Stimulated activated CD8-positive, alpha-beta memory T cell treated with anti-CD3 and anti-CD28 coated beads, Interleukin-15, amount 100 ng/mL, for 4 hours (primary cell): Measurements from ENCODE around the gene HABP2.

Experiments used
- DNase-seq, 2 donors: peaks; one replicate each; pipeline ENCODE4 v3.0.0-alpha.2; 2020; ENCODE audit warnings: low read depth in 2 of 2

The HABP2 gene

GRCh38 chr10:113552701-113553100 is at the start of gene HABP2:
Gene HABP2 (plus strand): TSS chr10:113553053. CDS start chr10:113553122, 69 bp downstream.
- no peak for DNase-seq

GRCh38 chr10:113503930-113504329 is 48.9 kb upstream of the HABP2 start:
- no peak for DNase-seq

- no peak for DNase-seq
Measured at GRCh38 chr10:113504423-113504822, 48.4 kb upstream of the HABP2 start.

DNA sequence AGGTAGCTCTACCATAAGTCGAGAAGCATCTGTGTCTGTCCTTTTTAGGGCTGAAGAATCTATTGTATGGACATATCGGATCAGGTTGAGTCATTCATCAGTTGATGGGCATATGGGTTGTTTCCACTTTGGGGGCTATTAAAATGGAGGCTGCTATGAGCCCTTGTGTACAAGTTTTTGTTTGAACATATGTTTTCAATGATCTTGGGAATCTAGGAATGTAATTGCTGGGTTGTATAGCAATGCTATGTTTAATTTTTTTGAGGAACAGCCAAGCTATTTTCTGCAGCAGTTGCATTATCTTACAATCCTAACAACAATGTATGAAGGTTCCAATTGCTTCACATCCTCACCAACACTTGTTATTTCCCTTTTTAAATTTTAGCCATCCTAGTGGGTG is 46.4 kb upstream of the HABP2 start:
- DNase-seq: no peak

DNA sequence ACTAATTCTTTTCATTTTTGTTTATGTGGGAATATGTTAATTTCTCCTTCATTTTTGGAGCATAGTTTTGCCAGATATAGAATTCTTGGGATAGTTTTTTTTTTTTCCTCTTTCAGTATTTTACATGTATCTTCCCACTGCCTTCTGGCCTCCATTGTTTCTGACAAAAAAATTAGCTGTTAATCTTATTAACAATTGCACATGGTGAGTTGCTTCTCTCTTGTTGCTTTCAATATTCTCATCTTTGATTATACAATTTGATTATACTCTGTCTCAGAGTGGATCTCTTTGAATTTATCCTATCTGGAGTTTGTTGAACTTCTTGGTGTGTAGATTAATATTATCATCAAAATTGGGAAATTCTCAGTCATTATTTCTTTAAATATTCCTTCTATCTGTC is 41.4 kb upstream of the HABP2 start:
- no peak for DNase-seq

DNA sequence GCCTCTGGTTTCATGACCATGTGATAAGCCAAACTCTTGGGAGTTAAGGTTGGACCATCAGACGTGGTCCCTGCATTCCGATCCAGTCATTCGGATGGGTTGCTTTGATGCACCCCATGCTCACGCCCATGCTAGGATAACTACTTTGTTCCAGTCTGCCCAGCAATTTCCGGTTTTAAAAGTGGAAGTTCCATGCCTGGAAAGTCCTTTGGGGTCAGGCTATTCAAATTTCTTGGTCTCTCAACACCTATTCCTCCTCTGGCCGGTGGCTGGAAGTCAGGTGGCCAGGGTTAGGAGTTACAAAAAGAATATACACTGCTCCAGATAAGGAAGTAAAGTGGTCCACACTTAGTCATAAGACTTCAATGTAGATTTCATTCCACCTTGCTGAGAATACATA is 37.7 kb upstream of the HABP2 start:
- DNase-seq: no peak

DNA sequence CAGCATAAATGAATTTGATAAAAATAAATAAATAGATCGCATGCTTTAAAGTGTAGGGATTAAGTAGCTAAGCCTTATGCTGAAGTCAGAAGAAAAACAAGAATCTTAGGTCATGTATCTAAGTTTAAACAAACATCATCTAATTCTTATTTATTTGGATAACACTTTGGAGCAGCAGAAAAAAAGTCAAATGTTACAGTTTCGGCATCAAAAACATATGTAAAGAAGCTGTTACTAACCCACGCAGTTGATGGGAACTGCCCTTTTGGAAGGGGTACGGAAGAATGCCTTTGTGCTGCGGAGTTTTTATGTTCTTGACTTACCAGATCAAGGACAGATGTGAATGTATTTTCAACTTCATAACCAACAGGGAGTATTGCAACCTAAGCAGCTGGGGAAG is 37.3 kb upstream of the HABP2 start:
- DNase-seq: no peak

DNA sequence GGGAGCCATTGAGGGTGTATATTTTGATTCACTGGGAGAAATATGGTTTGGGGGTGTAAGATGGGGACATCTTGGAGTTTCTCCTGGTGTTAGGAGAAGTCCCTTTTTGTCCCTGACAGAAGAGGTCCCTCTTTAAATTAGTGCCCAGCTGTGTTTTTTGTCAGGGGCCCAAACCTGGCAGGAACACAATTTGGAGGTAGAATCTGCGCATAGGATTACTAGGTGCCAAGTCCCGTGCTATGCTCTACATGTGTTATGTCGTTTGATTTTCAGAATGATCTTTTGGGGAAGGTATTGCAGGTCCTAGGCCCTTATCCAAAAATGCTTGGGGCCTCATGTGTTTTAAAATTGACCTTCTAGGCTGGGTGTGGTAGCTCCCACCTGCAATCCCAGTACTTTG is 36.8 kb upstream of the HABP2 start:
- DNase-seq: no peak

- no peak for DNase-seq
Measured at GRCh38 chr10:113517165-113517900, 35.5 kb upstream of the HABP2 start.

- DNase-seq: no peak
Measured at GRCh38 chr10:113517901-113518260, 35.0 kb upstream of the HABP2 start.

DNA sequence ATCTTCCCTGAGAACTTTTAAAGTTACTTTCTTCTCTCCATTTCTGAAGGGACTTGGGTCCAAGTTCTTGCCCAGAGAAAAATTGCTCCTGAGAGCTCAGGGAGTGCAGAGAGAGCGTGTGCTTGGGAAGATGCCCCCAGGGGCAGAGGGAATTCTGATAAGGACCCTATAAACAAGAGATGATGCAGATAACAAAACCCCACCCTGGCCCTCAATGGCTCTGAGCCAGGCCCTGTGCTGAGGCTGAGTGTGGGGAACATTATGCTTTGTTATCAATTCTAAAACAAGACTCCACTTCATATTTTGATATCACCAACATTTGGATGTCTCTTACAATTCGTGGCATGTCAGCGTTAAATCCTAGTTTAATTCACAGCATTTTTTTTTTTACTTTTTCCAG is 34.4 kb upstream of the HABP2 start:
- DNase-seq: no peak

GRCh38 chr10:113518816-113519591 is 33.8 kb upstream of the HABP2 start:
- DNase-seq: no peak

GRCh38 chr10:113519681-113520115 is 33.2 kb upstream of the HABP2 start:
- no peak for DNase-seq

GRCh38 chr10:113520261-113520660 is 32.6 kb upstream of the HABP2 start:
- DNase-seq: no peak

DNA sequence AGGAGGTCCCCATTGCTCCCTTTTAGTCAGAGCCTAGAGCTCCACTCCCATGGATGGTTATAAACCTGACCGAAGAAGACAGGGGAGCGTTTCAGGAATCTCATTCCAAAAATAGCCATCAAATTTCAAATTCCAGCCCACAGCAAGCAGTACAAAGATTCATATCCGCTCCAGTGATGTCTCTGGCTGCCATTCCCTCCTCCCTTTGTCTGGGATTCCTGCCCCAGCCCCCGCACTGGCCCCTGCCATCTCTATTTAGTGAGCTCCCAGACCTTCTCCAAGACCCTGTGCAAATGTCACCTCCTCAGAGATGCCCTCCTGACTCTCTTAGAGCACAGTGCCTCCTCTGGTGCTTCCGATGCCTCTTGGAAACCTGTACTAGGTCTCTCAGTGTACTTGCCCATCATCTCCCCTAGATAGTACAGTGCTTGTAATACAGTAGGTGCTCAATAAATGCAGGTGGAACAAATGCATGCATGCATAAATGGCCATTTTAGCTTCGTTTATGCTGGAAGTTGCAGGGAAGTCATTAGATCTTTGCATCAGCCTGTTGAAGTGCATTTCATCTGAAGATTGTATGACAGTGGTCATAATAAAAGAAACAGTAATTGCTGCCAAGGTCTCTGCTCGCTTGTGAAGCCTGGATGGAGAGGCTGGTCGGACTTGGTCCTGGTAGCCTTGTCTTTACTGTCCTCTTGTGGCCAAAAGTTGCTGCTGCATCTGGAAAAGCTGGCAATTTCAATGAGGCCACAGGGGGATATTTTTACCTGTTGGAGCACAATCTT is 32.0 kb upstream of the HABP2 start:
- DNase-seq: no peak

GRCh38 chr10:113521475-113521795 is 31.4 kb upstream of the HABP2 start:
- DNase-seq: no peak

DNA sequence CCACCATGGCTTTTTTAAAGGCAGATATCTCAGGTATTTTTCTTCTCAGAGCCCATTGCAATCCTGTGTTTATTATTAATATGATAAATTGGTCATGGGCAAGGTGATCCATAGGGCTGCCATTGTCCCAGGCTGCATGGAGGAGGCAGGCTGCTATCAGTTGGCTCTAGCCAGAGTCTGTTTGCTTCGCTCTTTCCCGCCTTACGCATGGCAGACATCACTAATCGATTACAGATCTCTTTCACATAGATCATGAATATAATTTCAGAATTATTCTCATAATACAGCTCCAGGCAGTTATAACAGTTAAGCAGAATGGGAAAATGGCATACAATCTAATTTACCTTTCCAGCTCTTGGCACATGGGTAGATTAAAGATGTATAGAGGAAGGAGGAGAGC is 30.4 kb upstream of the HABP2 start:
- DNase-seq: no peak

DNA sequence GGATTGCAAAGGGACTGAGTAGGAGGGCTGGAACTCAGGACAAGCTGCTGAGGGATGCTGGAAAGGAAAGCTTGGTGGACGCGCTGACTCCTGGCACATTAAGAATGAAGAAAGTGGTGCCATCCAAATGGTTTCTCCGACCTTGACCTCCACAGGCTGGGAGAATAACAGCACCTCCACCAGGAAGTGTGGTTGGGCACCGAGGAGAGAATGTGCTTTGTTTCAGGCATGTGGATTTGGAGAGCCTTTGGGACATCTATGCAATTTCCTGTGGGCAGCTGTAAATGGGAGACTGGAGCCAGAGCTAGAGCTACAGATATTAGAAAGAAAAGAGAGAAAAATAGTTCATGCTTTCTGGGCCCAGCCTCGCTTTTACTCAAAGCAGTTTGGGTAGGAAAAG is 29.8 kb upstream of the HABP2 start:
- DNase-seq: no peak

- no peak for DNase-seq
Measured at GRCh38 chr10:113523628-113524027, 29.2 kb upstream of the HABP2 start.

DNA sequence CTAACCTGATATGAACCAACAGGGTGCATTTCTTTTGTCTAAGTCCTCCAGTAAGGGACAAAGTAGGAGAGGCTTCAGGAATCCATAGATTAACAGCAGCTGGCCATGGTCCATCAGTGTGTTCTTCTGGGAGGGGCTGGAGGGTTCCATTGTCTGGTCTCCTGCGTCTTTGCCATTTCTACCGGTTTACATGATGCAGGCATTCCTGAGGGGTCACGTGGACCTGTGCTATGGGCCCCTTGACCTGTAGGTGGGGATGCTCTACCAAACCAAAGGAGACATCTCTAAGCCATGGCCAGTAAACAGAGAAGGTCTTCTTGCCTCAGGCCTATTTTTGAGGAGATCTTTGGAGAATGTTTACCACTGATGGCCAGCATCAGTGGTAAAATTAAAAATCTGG is 28.7 kb upstream of the HABP2 start:
- DNase-seq: no peak

DNA sequence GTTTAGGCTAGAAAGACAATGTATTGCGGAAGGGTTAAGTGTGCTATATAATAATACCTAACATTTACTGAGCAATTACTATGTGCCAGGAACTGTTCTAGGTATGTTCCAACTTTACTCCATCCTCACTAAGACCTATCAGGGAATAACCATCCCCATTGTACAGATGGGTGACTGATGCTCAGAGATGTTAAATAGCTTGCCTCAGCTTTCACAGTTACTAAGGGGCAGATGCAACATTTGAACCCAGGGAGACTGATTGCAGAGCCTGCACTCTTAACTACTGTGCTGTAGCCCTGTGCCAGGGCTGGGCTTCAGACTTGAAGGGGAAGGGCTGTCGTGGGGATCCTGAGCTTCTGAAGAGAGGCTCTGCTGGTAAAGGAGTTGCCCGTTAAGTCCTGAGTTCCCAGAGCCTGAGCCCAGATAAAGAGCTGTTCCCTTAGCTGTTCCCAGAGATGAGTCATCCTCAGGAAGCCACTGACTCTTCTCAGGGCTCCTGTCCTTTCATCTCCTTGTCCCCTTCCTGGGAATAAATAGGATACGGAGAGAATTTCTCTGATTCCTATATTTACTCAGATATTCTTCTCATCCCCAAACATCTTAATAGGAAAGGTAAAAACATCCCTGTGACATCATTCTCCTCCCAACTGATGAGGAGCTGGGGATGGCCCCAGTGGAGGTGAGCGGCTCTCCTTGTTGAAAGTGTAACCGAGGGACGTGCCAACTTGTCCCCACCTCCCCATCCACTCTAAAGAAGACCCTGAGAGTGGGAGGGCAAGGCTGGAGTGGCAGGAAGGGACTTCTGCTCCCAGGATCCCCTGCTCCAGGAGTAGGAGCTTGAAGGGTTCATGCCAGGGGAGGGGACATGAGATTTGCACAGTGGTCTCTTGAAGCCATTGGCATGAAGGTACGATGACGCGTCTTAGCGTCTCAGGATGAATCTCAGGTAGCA is 28.0 kb upstream of the HABP2 start:
- DNase-seq: no peak

GRCh38 chr10:113525713-113526112 is 27.1 kb upstream of the HABP2 start:
- no peak for DNase-seq
